Measurements from ENCODE around the gene IFT122.
"Not testable (repeated sequence)": the region's sequence is repeated elsewhere in the genome, so short reads cannot be mapped to it uniquely, and the experiment has no call there.

The IFT122 gene

DNA sequence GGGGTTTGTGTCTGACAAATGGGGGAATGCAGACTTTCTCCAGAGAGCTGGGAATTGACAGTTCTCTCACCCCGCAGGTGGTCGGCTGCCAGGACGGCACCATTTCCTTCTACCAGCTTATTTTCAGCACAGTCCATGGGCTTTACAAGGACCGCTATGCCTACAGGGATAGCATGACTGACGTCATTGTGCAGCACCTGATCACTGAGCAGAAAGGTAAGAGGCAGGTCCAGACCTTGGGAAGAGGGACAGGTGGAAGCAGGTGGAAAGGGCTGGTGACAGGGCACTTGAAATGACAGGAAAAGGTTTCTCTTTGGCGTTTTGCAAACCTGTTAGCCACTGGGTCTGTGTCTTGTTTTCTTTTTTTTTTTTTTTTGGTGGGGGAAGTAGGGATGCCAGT is 36.6 kb downstream of the IFT122 start:
- no peak for FAIRE-seq

DNA sequence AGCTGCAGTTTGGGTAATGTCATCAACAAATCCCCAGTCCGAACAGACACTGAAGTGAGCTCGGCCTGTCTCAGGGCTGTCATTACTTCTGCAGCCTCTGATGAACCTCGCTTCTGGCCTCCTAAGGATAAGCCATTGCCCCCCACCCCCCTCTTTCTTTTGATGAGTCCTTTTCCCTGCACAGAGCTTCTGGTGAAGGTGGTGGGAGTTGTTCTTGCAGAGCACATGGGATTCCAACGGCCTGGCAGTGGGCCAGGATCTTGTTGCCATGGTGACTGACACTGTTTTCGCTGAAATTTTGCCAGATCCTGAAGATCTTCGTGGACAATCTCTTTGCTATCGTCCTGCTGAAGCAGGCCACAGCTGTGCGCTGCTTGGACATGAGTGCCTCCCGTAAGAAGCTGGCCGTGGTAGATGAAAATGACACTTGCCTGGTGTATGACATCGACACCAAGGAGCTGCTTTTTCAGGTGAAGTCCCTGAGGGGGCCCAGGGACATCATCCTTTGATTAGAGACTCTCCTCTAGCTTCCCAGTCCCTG is 41.3 kb downstream of the IFT122 start:
- not testable (repeated sequence) for FAIRE-seq

DNA sequence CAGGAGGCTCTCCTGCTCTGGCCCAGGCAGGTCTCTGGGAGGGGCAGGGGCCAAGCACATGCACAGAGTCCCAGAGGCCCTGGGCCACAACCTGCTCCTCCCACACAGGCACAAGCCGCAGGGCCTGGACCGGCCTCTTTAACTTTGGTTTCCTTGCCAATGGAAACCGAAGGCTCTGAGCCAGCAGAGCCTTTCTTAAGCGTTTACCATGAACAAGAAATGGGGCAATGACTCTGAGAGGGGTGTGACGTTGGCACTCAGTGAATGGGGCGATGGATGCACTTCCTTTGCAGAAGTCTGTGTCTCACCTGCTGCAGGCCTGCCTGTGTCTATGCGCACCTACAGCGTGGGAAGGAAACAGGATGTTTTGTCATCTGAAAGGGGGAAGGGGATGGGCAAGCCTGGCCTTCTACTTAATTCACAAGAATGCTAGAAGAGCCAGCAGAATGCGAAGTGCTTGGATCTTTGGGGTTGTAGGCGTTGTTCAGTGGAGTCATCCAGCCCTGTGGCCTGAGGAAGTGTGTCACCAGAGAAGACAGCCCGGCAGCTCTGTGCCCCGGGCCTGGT is 41.8 kb downstream of the IFT122 start:
- no peak for FAIRE-seq

DNA sequence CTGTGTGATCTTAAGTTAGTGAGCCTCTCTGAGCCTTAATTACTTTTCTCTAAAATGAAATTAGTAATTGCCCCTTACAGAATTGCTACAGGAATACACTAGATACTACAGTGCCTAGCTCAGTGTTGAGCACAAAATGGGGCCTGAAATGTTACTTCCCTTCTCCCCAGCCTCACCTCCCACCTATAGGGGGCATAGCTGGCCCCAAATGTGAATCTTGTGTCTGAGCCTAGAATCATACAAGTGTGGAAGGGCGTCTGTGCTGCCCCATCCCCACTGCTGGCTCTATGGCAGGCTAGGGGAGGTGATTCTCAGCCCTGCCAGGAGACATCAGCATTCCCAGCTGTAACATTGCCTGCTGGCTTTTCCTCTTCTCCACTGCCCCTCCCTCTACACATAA is 42.7 kb downstream of the IFT122 start:
- FAIRE-seq = no peak

DNA sequence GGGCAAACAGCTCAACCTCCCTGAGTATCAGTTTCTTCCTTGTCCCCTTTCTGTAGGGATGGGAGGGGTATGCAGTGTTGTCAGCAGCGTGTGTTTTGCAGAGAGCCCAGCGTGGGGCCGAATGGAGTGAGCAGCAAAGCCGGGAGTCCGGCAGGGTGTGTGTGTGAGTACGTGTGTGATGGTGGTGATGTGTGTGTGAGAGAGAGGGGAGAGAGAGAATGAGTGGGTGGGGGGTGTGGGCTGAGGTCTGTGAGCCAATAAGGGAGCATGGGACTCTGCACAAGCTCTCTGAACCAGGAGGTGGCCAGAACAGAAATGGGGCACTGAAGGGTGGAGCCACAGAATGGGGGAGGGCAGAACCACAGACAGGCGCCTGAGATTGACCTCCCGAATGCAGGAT is 43.8 kb downstream of the IFT122 start:
- FAIRE-seq = no peak

DNA sequence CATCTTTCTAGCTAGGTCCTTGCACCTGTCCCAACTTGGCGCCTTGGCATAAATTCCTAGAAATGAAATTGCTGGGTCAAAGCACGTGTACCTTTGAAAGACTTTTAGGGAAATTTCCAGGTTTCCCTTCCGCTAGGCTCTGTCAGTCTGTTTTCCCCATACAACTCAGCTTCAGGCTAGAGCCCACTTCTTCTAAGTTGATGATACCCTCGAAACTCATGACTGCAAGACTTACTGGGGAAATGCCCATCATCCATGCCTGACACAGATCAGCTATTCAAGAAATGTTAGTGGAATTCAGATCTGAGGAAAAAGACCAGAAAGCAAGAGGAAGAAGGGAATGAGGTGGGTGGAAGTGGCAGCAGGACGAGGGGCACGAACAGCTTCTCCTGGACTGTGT is 45.1 kb downstream of the IFT122 start:
- FAIRE-seq = not testable (repeated sequence)

DNA sequence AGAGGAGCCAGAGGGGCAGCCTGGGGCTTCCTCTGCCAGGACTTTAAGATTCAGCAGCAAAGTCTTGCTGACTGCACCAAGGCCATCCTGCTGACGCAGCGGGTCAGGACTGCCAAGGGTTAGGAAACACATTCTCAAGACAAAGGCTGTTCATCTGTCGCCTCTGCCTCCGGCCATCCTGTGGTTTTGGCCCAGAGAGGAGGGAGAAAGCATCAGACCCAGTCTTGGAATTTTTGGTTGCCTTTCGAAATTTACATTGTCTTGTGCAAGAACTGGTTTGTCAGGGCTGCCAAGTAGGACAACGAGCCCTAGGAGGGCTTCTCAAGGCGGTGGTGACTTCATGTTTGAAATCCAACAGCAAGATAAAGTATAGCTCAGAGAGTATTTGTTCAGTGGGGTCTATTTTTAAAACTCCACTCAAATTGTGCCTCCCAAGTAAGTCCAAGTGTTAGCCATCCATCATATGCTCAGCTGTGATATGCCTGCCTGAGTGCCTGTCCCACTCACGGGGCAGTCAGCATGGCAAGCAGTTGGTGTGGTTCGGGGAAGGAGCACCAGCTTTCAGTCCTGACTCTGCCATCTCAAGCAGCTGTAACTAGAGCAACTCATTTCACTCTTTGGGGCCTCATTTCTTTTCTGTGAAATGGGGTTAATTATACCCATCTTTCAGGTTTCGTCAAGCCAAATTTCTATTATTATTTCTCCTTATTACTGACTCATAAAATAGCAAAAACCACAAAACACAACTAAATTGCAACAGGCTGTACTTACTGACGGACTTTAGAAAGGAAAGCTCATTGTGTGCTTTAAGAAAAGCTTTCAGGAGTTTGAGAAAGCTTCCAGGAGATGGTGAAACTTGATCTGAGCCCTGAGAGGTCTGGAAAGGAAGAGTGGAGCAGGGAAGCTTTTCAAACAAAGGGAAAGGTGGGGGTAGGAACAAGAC is 46.0 kb downstream of the IFT122 start:
- no peak for FAIRE-seq

DNA sequence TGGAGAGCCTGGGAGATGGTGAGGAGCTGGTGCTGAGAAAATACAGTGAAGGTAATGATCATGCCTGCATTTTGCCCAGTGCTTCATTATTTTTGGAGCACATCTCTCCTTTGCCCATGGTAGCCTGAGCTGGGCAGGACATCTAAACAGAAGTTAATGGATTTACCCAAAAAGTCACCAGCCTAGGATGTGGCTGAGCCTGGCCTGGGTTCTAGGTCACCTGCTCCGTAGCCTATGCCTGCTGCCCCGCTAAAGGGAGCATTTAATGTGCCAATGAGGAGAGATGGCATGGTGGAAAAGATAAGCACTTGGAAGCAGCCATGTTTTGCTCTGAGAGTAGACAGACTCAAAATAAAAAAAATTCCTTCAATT is 46.6 kb downstream of the IFT122 start:
- no peak for FAIRE-seq

DNA sequence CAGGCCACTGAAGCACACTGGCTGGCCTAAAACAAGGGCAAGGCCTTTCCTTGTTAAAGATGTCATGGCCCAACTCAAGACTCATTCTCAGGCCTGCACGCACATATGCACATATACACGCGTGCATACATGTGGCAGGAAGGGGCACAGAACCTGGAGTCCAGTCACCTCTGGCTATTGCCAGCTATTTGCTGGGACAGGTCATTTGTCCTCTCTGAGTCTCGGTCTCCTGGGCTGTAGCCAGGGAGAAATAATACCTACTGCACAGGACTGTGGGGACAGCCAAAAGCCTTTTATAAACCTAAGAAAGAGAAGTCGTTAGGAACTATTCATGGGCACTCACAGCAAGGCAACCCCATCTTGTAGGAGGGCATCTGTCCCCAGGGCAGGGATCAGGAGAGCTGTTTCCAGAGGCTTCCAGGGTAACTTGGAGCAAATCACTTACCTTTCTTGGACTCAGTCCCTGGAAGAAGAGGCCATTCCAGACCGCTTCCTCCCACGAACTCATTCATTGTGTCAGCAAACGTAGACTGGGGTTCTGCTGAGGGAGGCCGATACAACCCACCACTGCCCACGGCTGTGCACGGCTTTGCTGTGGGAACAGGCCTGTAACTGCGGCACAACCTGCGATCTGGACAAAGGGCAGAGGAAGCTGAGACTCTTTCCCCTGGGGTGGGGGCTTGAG is 47.3 kb downstream of the IFT122 start:
- FAIRE-seq = no peak

DNA sequence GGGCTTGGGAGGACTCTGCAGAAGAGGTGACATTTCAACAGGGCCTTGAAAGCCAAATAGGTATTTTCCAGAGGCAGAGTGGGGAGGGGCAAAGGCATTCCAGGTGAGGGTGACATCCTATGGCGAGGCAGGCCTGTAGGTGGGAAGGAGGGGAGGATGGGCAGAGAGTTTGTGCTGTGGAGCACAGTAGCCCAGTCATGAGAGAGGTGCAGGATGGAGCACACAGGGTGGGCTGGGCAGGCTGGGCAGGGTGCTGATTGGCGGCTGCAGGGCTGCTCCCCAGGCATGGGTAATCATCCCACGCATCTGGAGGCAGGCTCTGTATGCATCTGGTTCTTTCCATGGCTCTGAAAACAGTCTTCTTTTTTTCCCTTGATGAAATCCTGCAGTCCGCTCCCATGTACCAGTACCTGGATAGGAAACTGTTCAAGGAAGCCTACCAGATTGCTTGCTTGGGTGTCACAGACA is 47.9 kb downstream of the IFT122 start:
- FAIRE-seq = not testable (repeated sequence)

DNA sequence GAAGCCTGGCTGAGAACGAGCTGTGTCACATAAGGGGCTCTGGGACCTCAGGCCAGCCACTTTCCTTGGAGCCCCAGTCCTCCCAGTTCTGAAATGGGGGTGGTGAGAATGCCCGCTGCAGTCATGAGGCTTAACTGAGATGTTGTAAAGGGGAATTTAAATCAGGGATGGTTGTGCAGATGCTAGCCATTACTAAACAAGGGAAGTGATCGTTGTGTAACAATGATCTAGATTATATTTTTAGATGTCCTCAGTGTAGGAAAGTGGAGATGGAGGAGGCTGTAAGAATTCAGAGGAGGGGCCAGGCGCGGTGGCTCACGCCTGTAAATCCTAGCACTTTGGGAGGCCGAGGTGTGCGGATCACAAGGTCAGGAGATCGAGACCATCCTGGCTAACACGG is 49.2 kb downstream of the IFT122 start:
- FAIRE-seq = not testable (repeated sequence)

DNA sequence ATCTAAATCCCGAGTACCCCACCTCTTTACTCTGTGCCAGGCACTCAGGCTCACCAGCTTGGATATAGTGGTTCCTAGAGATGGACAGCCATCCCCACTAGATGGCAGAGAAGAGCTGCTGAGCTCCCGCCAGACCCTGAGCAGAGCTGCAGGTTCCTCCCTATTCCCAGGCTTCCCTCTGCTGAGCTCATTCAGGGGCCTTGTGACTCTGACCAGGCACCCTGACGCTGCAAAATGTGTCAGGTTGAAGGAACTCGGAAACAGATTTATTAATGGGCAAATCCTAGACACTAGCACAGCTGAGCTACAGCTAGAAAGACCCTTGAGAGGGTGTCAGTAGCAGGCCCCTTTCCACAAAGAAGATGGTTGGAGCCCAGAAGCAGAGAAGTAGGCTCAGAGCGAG is 50.2 kb downstream of the IFT122 start:
- FAIRE-seq = no peak

DNA sequence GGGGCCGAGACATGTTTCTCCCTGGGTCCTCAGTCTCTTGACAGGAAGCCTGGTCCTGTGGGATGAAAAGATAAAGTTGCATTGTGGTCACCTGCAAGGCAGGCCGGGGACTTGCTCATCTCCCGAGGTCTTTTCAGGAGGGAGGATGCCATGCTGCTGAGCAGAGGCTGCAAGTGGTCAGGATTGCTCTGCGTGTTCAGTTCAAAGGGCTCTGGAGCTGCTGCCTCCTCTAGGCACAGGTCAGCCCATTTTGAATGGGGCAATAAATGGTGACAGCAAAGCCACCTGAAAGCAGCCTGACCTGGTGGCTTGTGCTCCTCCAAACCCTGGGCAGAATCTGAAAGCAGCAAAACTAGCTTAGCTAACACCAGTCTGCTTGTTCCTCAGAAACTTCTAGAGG is 51.1 kb downstream of the IFT122 start:
- FAIRE-seq = not testable (repeated sequence)

DNA sequence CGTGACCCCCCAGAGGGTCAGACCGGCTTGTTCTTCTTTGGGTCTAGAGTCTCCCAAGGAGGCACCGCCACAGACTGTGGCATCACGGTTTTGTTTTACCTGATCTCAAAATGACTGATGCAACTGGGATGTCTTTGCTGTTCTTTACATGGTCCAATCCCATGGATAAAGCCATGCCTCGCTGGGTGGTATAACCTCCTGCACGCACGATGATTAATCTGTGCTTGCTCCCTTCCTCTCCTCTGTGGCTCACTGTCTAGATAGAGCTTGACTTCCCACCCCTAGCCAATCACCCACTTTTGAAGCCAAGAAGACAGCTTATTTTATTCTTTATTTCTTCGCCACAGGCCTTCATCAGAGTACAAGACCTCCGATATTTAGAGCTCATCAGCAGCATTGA is 51.8 kb downstream of the IFT122 start:
- FAIRE-seq = no peak

DNA sequence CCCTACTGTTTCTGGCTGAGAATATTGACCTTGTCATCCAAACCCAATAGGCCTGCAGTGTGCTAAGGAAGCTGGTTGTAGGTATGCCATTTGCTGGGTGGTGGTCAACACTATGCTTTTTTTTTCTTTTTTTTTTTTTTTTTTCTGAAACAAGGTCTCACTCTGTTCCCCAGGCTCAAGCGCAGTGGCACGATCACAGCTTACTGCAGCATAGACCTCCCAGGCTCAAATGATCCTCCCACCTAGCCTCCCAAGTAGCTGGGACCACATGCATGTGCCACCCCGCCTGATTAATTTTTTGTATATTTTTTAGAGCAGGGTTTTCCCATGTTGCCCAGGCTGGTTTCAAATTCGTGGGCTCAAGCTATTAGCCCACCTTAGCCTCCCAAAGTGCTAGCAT is 52.7 kb downstream of the IFT122 start:
- no peak for FAIRE-seq

DNA sequence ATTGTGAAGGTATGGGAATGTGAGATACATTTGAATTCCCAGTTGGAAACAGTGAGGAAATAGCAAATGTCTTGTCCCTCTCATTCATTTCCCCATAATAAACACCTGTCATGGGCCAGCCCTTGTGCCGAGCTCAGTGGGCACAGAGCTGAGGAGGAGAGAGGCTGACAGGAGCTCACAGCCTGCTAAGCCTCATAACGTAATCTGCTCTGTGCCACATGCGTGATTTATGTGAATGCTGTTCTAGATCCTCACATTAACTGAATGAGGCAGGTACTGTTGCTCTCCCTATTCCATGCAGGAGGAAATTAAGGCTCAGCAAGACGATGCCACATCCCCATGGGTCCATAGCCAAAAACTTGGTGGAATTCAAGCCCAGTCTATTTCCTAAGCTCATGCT is 53.2 kb downstream of the IFT122 start:
- no peak for FAIRE-seq

DNA sequence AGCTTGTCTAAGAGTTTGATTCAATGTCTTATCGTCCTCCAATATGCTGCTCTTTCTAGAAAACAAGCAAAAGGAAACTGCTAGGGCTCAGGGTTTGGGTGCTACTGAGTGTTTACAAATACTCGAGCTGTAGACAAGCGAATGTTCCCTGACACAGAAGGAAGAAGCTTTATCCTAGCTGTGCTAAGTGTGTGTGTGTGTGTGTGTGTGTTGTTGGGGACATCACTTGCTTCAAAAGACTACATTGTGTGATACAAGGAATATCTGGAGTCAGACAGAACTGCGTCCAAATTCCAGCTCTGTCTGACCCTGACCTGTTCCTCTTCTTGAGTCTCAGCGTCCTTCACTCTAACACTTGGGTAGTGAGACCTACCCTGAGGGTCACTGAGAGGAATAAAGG is 54.5 kb downstream of the IFT122 start:
- FAIRE-seq = not testable (repeated sequence)

DNA sequence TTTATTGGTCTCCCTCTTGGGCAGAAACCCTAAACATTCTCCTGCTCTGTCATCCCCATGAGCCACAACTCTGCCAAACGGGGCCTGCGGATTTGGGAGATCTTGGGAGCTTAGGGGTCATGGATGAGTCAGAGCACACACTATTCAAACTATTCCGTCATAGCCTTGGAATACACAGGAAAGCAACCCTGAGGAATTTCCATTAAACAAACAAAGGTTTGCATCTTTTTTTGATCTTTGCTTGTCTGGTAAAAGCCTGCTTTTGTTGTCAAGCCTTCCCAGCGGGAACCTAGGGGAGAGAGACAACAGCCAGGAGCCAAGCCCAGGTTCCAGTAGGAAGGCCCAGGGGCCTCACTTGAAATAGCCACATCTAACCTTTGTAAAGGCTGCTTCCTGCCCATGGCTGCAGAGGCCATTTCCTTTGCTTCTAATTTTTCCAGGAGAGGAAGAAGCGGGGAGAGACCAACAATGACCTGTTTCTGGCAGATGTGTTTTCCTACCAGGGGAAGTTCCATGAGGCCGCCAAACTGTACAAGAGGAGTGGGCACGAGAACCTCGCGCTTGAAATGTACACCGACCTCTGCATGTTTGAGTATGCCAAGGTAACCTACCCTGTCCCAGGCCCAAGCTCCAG is 55.1 kb downstream of the IFT122 start:
- not testable (repeated sequence) for FAIRE-seq

DNA sequence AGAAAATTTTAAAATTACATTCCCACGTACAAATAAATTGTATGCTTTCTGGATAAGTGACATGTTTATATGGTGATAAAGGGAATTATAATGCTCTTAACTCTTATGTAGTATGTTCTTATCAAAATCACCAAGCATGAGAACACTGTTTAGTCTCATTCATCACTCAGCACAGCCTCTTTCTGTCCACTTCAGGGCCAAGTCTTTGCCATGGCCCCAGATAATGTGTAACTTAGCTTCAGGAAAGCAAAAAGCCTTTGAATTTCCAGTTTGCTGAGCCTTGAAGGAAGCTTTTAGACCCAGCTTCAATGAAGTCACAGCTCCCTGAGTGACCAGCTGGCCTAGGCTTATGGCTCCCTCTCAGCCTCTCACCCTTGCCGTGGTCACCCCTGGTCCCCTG is 57.9 kb downstream of the IFT122 start:
- not testable (repeated sequence) for FAIRE-seq

DNA sequence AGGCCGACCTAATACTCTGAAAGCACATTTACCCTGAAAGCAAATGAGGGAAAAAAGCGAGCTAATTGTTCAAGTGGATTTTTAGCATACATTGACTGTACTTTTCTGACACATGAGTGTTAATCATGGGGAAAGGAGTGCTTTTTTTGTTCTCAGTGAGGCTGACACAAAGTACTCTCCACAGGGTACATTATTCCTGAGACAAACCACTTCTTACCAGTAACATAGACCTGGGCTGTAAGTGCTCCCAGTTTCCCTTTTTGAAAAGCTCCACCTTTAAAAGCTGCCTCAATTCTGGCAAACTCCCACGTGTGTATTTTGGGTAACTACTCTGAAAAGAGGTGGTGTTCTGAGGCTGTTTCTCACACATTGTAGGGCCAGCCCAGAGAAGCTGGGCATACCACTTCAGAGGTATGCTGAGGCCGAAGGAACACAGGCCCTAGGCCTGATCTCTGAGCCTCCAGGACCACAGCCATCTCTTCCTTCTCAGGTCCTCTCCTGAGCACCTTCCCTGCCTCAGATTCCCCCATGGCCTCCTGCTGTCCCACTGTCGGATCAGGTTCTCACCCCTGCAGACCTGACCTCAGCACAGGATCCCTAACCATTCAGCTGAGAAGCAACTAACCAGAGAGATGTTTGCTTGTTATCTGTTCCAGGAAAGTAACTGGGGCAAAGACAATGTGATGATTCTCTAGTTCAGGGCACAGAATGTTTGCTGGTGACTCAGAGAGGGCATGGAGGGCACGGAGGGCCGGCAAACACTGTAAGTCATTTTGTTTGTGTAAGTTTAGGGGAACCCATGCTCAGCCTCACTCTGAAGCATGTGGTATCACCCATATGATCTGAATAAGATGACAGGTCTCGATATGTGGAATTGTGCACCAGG is 58.8 kb downstream of the IFT122 start:
- FAIRE-seq = not testable (repeated sequence)

DNA sequence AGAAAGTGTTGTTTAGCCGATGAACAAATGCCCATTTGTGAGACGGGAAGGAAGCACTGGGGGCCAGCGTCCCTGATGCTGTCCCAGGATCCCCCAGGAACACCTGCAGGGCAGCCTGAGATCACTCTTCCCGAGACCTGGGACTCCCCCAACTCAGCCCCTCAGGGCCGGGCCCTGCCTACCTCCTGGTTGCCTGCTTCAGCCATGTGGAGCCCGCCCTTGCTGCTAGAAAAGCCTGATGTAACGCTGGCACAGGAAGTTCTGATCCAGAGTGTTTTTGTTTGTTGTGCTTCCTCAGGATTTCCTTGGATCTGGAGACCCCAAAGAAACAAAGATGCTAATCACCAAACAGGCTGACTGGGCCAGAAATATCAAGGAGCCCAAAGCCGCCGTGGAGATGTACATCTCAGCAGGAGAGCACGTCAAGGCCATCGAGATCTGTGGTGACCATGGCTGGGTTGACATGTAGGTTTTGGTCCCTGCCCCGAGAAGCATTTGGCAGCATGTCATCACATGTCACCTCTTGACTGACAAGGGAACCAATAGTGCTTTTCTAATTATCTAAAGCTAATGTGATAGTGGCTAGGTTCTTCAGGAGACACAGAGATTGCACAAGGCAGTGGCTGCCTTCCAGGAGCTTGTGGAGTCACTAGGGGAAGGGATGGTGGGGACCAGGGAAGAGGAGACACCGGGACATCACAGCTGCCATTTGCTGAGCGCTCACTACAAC is 59.7 kb downstream of the IFT122 start:
- FAIRE-seq = not testable (repeated sequence)
